Activated CD4-positive, alpha-beta T cell treated with anti-CD3 and anti-CD28 coated beads for 24 hours (primary cell): ENCODE measurements around the gene TLR3.
"Not testable (repeated sequence)": the region's sequence is repeated elsewhere in the genome, so short reads cannot be mapped to it uniquely, and the experiment has no call there.

Source experiments
- DNase-seq, 2 donors: peaks; one replicate each; pipeline ENCODE4 v3.0.0-alpha.2; 2020; ENCODE audit warnings: low read depth in 2 of 2

TLR3 gene

GRCh38 chr4:186047501-186047900, 21.5 kb upstream of the TLR3 start:
- DNase-seq = not testable (repeated sequence)

GRCh38 chr4:186050135-186050534, 18.8 kb upstream of the TLR3 start:
- not testable (repeated sequence) for DNase-seq

GRCh38 chr4:186051096-186051495, 17.9 kb upstream of the TLR3 start:
- no peak for DNase-seq

- DNase-seq = no peak
These were observed 10.5 kb upstream of the TLR3 start for GRCh38 chr4:186058253-186058979.

GRCh38 chr4:186058980-186059316, 10.0 kb upstream of the TLR3 start:
- DNase-seq = no peak

- no peak for DNase-seq
These were observed 7.0 kb upstream of the TLR3 start for GRCh38 chr4:186061921-186062320.

GRCh38 chr4:186067757-186068385, 1.1 kb upstream of the TLR3 start:
- DNase-seq = no peak

- DNase-seq = no peak
These were observed 773 bp downstream of the TLR3 start for GRCh38 chr4:186069729-186070128.

GRCh38 chr4:186072516-186072915, 3.6 kb downstream of the TLR3 start:
- no peak for DNase-seq

GRCh38 chr4:186074189-186074588, 5.2 kb downstream of the TLR3 start:
- no peak for DNase-seq

GRCh38 chr4:186078981-186079638, 10.2 kb downstream of the TLR3 start:
- no peak for DNase-seq

- DNase-seq = no peak
These were observed 10.7 kb downstream of the TLR3 start for GRCh38 chr4:186079694-186080093.

- DNase-seq = no peak
These were observed 12.3 kb downstream of the TLR3 start for GRCh38 chr4:186081202-186081807.

- no peak for DNase-seq
These were observed 13.3 kb downstream of the TLR3 start for GRCh38 chr4:186082221-186082620.

GRCh38 chr4:186088523-186088922, 19.6 kb downstream of the TLR3 start:
- no peak for DNase-seq

GRCh38 chr4:186092296-186092695, 23.3 kb downstream of the TLR3 start:
- no peak for DNase-seq

GRCh38 chr4:186095406-186095805, 26.4 kb downstream of the TLR3 start:
- no peak for DNase-seq

GRCh38 chr4:186096681-186097165, 27.8 kb downstream of the TLR3 start:
- no peak for DNase-seq

- no peak for DNase-seq
These were observed 28.4 kb downstream of the TLR3 start for GRCh38 chr4:186097386-186097785.

GRCh38 chr4:186102931-186103330, 34.0 kb downstream of the TLR3 start:
- no peak for DNase-seq

- DNase-seq = peak; percentile 7 to 43
These were observed 35.3 kb downstream of the TLR3 start, which contains the start of gene FAM149A for GRCh38 chr4:186104114-186104889. Gene FAM149A, plus strand, starts transcription at chr4:186104704.
